Peyer's patch (tissue), 4 donors: ENCODE data around the gene MTMR2. TPM values are rescaled to one million over a fixed set of nuclear protein-coding genes. Genes with fewer than 3 reads are reported as not detected.

Experiments used
- DNase-seq, 3 donors: peaks; one replicate each; pipeline ENCODE4 v3.0.0-alpha.2; 2017 to 2019
- H3K27ac ChIP-seq, 4 donors: fragments of 200-600 bp; sonication (generic); one replicate each; pipeline ENCODE4 v1.5.1; 2016 to 2019
- H3K27me3 ChIP-seq, 2 donors: fragments of 200-600 bp; sonication (generic); one replicate each; pipeline ENCODE4 v1.5.1; 2019
- H3K36me3 ChIP-seq, 3 donors: fragments of 200-600 bp; sonication (generic); one replicate each; pipeline ENCODE4 v1.5.1; 2016 to 2019
- H3K4me1 ChIP-seq, 4 donors: fragments of 200-600 bp; sonication (generic); one replicate each; pipeline ENCODE4 v1.5.1; 2016 to 2019
- H3K4me3 ChIP-seq, 4 donors: fragments of 200-600 bp; sonication (generic); 1 replicate in 3 of 4; 2 replicates in 1 of 4; pipeline ENCODE4 v1.5.1; 2016 to 2019; ENCODE audit warnings: mild to moderate bottlenecking in 1 of 4
- H3K9me3 ChIP-seq, 4 donors: fragments of 200-600 bp; sonication (generic); one replicate each; pipeline ENCODE4 v1.5.1; 2016 to 2019; ENCODE audit warnings: mild to moderate bottlenecking in 1 of 4
- POLR2A ChIP-seq, 2 donors: fragments of 450-650 bp; IDR thresholded peaks; one replicate each; pipeline ENCODE4 v1.5.1; 2017; ENCODE audit warnings: antibody characterized with exemption in 2 of 2, mild to moderate bottlenecking in 2 of 2, moderate library complexity in 2 of 2
- total RNA-seq, 4 donors: library from RNA; depleted of rRNA; stranded (reverse); fragments of >200 nt; gene quantifications; one replicate each; pipeline ENCODE4 v1.1.0, GENCODE V29; 2016
- TF ChIP-seq, protein P1 (sequence below), 6 experiments: fragments of 450-650 bp in 4 of 6; fragments of 200-600 bp in 2 of 6; sonication (generic) in 1 of 6; IDR thresholded peaks; one replicate each; pipeline ENCODE4 v1.5.1; 2017 to 2019; ENCODE audit warnings: antibody characterized with exemption in 6 of 6, mild to moderate bottlenecking in 3 of 6, moderate library complexity in 1 of 6

The MTMR2 gene
- total RNA-seq, 4 donors from 2014 or later, result 7.9 to 17.3 (median 11.1) TPM

DNA sequence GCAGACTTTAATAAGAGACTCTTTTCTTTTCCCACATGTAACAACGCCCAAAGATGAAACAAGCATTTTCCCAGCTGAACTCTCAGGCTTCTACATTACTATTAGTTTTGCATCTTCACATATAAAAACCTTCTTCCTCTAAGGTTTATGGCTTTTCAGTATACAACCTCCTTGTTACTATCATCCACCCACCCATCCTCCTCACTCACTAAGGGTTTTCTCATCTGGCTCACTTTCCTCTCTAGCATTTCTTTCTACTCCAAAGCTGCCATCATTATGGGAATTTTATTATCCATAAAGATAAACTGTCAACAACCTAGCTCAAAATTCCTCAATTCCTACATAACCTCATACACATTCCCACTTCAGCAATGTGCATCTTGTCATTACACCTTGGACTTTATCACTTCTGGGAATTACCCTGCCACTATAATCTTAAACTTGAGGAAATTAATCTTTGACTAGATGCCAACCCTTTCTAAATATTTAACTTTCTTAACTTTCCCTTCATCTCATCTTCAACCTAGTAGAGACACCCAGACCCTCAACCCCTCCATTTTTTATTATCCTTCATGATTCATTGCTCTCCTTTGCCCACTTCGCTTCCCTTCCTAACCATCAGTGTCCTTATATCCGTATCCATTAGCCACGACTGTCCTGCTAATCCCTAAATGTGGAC, 30.9 kb downstream of the MTMR2 start:
- Histone ChIP-seq H3K27me3 (no peaks in the 10 kb centered on the region), H3K4me3 (no peak overlapping the region), H3K4me1 (peaks cover 0 to 24% (median 4%) of the 10 kb centered on the region in 4 donors), H3K36me3 (no peaks in the 10 kb centered on the region), H3K9me3 (no peaks in the 10 kb centered on the region), H3K27ac (peak overlapping the region in 2 of 4 donors; percentile 22 to 39)
- TF ChIP-seq POLR2A (IDR thresholded peaks at IDR 0.05), result no peak
- TF ChIP-seq, protein P1, sequence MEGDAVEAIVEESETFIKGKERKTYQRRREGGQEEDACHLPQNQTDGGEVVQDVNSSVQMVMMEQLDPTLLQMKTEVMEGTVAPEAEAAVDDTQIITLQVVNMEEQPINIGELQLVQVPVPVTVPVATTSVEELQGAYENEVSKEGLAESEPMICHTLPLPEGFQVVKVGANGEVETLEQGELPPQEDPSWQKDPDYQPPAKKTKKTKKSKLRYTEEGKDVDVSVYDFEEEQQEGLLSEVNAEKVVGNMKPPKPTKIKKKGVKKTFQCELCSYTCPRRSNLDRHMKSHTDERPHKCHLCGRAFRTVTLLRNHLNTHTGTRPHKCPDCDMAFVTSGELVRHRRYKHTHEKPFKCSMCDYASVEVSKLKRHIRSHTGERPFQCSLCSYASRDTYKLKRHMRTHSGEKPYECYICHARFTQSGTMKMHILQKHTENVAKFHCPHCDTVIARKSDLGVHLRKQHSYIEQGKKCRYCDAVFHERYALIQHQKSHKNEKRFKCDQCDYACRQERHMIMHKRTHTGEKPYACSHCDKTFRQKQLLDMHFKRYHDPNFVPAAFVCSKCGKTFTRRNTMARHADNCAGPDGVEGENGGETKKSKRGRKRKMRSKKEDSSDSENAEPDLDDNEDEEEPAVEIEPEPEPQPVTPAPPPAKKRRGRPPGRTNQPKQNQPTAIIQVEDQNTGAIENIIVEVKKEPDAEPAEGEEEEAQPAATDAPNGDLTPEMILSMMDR (IDR thresholded peaks at IDR 0.05), result no peak
- no peak for DNase-seq

DNA sequence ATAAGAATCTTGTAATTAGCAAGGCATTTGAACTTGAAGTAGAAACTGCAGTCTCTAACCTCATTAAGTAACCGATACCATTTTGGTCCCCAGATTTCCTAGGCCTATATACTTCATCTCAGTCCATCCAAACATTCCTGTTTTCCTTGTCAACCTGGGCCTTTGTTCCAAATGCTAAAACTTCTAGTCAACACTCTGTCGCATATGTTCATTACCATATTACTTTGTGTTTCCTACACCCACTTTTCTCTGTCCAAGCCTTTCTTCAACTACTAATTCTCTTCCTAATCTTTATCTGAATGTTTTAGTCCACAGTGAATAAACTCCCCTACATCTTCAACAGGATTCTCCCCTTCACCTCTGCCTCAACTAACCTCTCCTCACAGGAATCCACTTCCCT, 31.4 kb downstream of the MTMR2 start:
- H3K4me3 ChIP-seq, result no peak overlapping the region

DNA sequence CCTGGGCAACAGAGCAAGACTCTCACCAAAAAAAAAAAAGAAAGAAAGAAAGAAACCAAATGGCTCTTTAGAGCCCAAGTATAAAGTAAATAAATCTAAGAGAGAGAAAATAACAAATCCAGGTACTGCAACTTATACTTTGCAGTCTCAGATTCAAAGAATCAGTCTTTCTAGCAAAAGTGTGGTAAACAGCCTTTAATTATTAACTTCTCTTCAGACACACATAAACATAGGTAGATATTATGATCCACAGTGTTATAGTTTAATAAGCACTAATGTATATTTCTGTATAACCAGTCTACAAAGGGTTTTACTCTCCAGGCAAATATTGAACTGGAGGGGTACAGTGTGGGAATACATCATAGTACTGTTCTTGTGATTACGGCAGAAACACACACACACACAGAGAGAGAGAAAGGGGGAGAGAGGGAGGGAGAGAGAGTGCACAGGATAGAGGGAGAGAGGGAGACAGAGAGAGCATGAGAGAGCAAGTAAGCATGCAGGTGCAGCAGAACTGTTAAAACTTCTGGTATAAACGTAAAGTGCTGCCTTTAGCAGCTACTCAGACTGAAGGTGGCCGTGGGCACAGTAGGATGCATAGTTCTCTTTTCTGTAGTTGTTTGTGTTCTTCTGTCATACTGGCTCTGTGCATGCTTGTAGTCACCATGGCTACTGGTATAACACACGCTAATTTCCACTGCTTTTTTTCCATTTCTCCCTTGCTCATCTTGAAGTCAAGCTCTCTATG, 32.3 kb downstream of the MTMR2 start:
- no peaks in the 10 kb centered on the region for H3K36me3 ChIP-seq
- H3K9me3 ChIP-seq, result no peaks in the 10 kb centered on the region
- no peak for DNase-seq
- no peak for TF ChIP-seq POLR2A (IDR thresholded peaks at IDR 0.05)
- TF ChIP-seq, protein P1 (IDR thresholded peaks at IDR 0.05), result no peak
- H3K4me1 ChIP-seq, result peaks cover 0 to 24% (median 4%) of the 10 kb centered on the region in 4 donors
- no peaks in the 10 kb centered on the region for H3K27me3 ChIP-seq
- H3K4me3 ChIP-seq, result no peak overlapping the region
- peak overlapping the region in 2 of 4 donors; percentile 17 to 39 for H3K27ac ChIP-seq

More for the DNA sequence above, 31.4 kb downstream of the MTMR2 start:
- Histone ChIP-seq H3K4me1 (peaks cover 0 to 24% (median 4%) of the 10 kb centered on the region in 4 donors), H3K36me3 (no peaks in the 10 kb centered on the region), H3K27me3 (no peaks in the 10 kb centered on the region), H3K9me3 (no peaks in the 10 kb centered on the region), H3K27ac (peak overlapping the region in 3 of 4 donors; percentile 6 to 39 (median 22))
- TF ChIP-seq, protein P1 (IDR thresholded peaks at IDR 0.05), result no peak
- no peak for TF ChIP-seq POLR2A (IDR thresholded peaks at IDR 0.05)
- no peak for DNase-seq

DNA sequence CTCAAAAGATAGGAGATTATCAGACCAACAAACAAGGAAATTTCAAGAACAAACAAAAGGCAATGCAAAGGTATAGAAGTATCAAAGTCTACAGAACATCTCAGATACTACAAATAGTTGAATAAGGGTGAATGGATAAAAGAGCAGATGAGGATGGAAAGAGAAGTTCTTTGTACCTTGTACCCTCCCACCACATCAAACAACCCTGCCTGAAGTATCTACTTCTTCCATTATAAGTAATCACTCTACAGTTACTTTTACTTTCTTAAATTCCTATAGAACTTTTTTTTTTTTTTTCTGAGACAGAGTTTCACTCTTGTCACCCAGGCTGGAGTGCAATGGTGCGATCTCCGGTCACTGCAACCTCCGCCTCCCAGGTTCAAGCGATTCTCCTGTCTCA, 35.1 kb downstream of the MTMR2 start:
- no peak overlapping the region for H3K4me3 ChIP-seq
- peaks cover 0 to 24% (median 2%) of the 10 kb centered on the region in 4 donors for H3K4me1 ChIP-seq
- no peak for TF ChIP-seq POLR2A (IDR thresholded peaks at IDR 0.05)
- TF ChIP-seq, protein P1 (IDR thresholded peaks at IDR 0.05), result no peak
- H3K9me3 ChIP-seq, result no peaks in the 10 kb centered on the region
- H3K27ac ChIP-seq, result no peak overlapping the region
- no peak for DNase-seq
- peaks cover 0 to 6% (median 0%) of the 10 kb centered on the region in 3 donors for H3K36me3 ChIP-seq
- no peaks in the 10 kb centered on the region for H3K27me3 ChIP-seq

DNA sequence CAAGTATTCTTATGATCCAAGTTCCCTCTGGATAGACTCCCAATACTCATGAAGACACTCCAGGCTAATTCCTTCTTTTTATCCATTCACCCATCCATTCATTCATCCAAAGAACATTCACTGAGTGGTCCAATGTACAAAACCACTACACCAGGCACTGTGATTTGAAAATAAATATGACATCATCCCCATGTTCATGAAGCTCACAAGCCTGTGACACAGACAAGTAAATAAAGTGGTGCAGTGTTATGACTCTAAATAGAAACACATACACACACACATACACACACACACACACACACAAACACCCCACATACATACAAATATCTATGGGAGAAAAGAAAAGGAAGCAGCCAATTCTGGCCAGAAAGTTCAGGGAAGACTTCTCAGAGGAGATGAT, 35.5 kb downstream of the MTMR2 start:
- H3K9me3 ChIP-seq, result no peaks in the 10 kb centered on the region
- H3K27ac ChIP-seq, result no peak overlapping the region
- DNase-seq, result no peak
- H3K36me3 ChIP-seq, result peaks cover 0 to 6% (median 0%) of the 10 kb centered on the region in 3 donors
- peaks cover 0 to 24% (median 2%) of the 10 kb centered on the region in 4 donors for H3K4me1 ChIP-seq
- no peaks in the 10 kb centered on the region for H3K27me3 ChIP-seq
- TF ChIP-seq POLR2A (IDR thresholded peaks at IDR 0.05), result no peak
- TF ChIP-seq, protein P1 (IDR thresholded peaks at IDR 0.05), result no peak
- H3K4me3 ChIP-seq, result no peak overlapping the region
